Measurements from ENCODE around the gene VPS39. TPM values are rescaled to one million over a fixed set of nuclear protein-coding genes. Genes with fewer than 3 reads are reported as not detected.

Gene VPS39
- total RNA-seq, 2 donors from 2014 or later = 33.1 to 38.3 TPM

DNA sequence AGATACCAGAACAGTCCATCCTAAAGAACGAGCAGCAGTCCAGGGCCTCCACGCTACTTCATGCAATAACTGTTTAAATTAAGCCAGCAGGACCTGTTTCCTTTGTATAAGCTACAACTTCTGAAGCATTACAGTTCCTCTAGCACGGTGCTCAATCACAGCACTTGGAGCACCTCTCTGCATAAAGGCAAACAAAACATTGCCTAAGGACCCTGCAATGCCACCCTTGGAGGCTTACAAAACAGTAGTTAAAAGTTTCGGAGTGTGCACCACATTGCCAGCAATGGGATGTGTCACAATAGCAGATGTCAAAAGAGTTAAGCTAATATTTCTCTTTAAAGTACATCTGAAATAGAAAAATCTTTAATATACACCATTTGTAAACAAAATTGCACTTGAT lies 2.6 kb upstream of the VPS39 start:
- H3K9me3 ChIP-seq = no peaks in the 10 kb centered on the region
- no peaks in the 10 kb centered on the region for H3K27me3 ChIP-seq
- H3K4me1 ChIP-seq = peaks cover 0 to 24% of the 10 kb centered on the region in 2 donors
- TF ChIP-seq, protein P1, sequence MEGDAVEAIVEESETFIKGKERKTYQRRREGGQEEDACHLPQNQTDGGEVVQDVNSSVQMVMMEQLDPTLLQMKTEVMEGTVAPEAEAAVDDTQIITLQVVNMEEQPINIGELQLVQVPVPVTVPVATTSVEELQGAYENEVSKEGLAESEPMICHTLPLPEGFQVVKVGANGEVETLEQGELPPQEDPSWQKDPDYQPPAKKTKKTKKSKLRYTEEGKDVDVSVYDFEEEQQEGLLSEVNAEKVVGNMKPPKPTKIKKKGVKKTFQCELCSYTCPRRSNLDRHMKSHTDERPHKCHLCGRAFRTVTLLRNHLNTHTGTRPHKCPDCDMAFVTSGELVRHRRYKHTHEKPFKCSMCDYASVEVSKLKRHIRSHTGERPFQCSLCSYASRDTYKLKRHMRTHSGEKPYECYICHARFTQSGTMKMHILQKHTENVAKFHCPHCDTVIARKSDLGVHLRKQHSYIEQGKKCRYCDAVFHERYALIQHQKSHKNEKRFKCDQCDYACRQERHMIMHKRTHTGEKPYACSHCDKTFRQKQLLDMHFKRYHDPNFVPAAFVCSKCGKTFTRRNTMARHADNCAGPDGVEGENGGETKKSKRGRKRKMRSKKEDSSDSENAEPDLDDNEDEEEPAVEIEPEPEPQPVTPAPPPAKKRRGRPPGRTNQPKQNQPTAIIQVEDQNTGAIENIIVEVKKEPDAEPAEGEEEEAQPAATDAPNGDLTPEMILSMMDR (IDR thresholded peaks at IDR 0.05) = no peak
- H3K4me3 ChIP-seq = no peak overlapping the region
- no peak for DNase-seq (ENCODE audit: low spot score)
- H3K36me3 ChIP-seq = peaks cover 34% of the 10 kb centered on the region
- H3K27ac ChIP-seq = no peak overlapping the region

DNA sequence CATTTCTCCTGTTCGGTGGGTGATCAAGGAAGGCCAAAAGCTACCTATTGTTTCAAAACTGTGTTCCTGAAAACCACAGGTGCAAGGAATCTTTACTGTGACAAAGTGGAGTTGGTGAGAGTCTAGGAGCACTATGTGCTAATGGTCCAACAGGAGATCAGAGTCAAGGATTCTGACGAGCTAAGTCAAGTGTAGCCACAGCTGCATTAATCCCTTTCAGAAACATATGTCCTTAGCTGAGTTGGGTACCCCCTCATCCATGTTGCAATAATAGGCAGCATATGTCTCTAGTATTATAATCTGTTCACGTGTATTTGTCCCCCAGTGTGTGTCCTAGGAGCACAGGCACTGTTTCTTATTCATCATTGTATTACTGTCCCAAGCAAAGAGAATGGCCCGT lies 1.7 kb downstream of the VPS39 start:
- Histone ChIP-seq H3K4me1 (peaks cover 0 to 24% of the 10 kb centered on the region in 2 donors), H3K9me3 (no peaks in the 10 kb centered on the region), H3K4me3 (no peak overlapping the region), H3K27ac (no peak overlapping the region), H3K36me3 (peaks cover 14% of the 10 kb centered on the region), H3K27me3 (no peaks in the 10 kb centered on the region)
- DNase-seq (ENCODE audit: low spot score) = no peak
- TF ChIP-seq, protein P1 (IDR thresholded peaks at IDR 0.05) = no peak

DNA sequence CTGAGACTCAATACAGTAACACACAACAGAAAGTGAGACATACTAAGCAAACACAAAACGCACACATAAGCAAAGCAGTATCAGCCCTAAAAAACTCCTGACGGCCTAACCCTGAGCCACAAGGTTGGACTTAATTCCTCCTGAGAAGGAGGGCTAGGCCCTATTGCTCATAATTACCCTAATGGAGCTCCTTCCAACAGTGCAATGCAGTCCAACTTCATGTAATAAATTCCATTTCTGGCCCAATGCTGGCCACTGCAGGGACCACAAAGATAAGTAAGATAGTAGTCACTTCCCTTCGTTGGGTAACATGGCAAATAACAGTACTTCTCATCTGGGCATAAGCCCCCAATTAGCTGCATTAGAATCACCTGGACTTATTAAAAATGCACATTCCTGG lies 4.2 kb downstream of the VPS39 start:
- Histone ChIP-seq H3K4me1 (peaks cover 0 to 24% of the 10 kb centered on the region in 2 donors), H3K27me3 (no peaks in the 10 kb centered on the region), H3K27ac (no peak overlapping the region), H3K4me3 (no peak overlapping the region), H3K36me3 (peaks cover 6% of the 10 kb centered on the region), H3K9me3 (no peaks in the 10 kb centered on the region)
- TF ChIP-seq, protein P1 (IDR thresholded peaks at IDR 0.05) = no peak
- DNase-seq (ENCODE audit: low spot score) = no peak

DNA sequence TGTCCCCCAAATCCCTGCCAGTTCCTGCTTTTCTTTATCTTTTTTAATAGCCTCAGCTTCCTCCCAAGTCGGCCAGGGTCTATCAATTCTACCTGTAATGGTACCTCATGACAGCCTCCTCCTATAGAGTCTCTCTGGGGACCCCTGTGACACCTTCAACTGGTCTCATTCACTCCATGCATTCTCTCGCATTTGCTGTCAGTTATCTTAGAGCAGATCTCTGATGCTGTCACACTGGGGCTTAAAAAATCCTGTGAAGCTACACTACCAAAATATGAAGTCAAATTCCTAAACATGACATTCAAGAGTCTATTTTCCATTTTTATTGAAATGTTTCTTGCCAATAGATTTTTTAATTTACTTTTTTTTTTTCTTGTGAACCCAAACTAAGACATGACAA lies 5.5 kb downstream of the VPS39 start:
- peaks cover 19% of the 10 kb centered on the region for H3K36me3 ChIP-seq
- no peak overlapping the region for H3K27ac ChIP-seq
- no peaks in the 10 kb centered on the region for H3K9me3 ChIP-seq
- no peak overlapping the region for H3K4me3 ChIP-seq
- H3K27me3 ChIP-seq = no peaks in the 10 kb centered on the region
- DNase-seq (ENCODE audit: low spot score) = no peak
- H3K4me1 ChIP-seq = peaks cover 0 to 19% of the 10 kb centered on the region in 2 donors
- TF ChIP-seq, protein P1 (IDR thresholded peaks at IDR 0.05) = no peak

DNA sequence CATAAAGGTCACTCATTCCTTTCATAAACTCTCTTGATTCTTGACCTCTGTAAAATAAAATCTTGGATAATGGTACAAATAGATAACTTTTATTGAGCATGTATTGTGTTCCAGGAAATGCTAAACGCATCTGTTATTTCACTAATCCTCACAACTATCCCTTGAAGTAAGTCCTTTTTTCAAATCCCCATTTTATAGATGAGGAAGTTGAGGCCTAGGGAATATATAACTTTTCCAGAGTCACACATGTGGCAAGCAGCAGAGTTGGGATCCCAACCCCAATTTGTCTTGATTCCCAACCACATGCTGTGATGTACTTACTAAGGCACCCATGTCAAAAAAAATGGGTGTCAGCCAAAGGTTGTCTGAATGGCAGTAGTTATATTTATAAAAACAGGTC lies 6.3 kb downstream of the VPS39 start:
- TF ChIP-seq, protein P1 (IDR thresholded peaks at IDR 0.05) = no peak
- Histone ChIP-seq H3K36me3 (peaks cover 24% of the 10 kb centered on the region), H3K9me3 (no peaks in the 10 kb centered on the region), H3K27me3 (no peaks in the 10 kb centered on the region), H3K27ac (no peak overlapping the region), H3K4me1 (peaks cover 0 to 11% of the 10 kb centered on the region in 2 donors), H3K4me3 (no peak overlapping the region)
- no peak for DNase-seq (ENCODE audit: low spot score)

DNA sequence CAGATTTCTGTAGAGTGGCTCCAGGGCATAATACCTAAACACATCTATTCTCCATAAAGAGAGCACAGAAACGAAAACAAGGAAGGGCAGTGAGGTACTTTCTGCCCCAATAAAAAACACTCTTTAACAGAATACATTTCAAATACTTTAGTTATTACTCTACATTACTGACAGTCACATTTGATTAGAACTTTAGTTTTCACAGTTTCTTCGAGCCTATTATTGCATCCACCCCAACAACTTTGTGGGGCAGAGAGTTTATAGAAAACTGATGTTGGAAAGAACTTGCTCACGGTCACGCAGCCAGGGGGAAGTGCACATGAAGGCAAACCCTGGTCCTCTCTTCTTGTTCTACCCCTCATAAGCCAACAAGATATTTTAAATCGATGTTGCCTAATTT lies 9.0 kb downstream of the VPS39 start:
- no peak overlapping the region for H3K27ac ChIP-seq
- H3K9me3 ChIP-seq = no peaks in the 10 kb centered on the region
- no peaks in the 10 kb centered on the region for H3K4me1 ChIP-seq
- TF ChIP-seq, protein P1 (IDR thresholded peaks at IDR 0.05) = no peak
- H3K4me3 ChIP-seq = no peak overlapping the region
- H3K27me3 ChIP-seq = no peaks in the 10 kb centered on the region
- peaks cover 24% of the 10 kb centered on the region for H3K36me3 ChIP-seq
- DNase-seq (ENCODE audit: low spot score) = no peak

All from right atrium auricular region (tissue), 2 donors.